CD4-positive, alpha-beta memory T cell (primary cell): ENCODE results near the gene CLDN20. TPM values are rescaled to one million over a fixed set of nuclear protein-coding genes. Genes with fewer than 3 reads are reported as not detected.
"Not testable (repeated sequence)": the region's sequence is repeated elsewhere in the genome, so short reads cannot be mapped to it uniquely, and the experiment has no call there.

Experiments
- CTCF ChIA-PET: fragments of 350-600 bp; sonication (Branson Sonifier 250); formaldehyde crosslinking; loops from one replicate; lab custom pipeline; 2021; ENCODE audit warnings: inconsistent platforms; ENCODE audit not compliant: partially characterized antibody; lab: Charles Lee
- POLR2A ChIA-PET: fragments of 350-600 bp; sonication (Branson Sonifier 250); formaldehyde crosslinking; loops from one replicate; lab custom pipeline; 2021; ENCODE audit not compliant: partially characterized antibody; lab: Charles Lee
- DNase-seq, 5 donors: peaks; one replicate each; pipeline versions ENCODE4 v3.0.0 to v3.0.0-alpha.2; 2020 to 2022; ENCODE audit warnings: mixed read lengths in 1 of 5
- H3K27ac ChIP-seq: one replicate; pipeline ENCODE4 v1.7.0; 2013; ENCODE audit warnings: low read depth, low read length
- H3K27me3 ChIP-seq: 2 replicates; pipeline ENCODE4 v1.7.0; 2013; ENCODE audit warnings: mild to moderate bottlenecking, low read length, moderate library complexity; ENCODE audit not compliant: insufficient read depth
- H3K36me3 ChIP-seq: 2 replicates; pipeline ENCODE4 v1.7.0; 2013; ENCODE audit warnings: mild to moderate bottlenecking, low read length, moderate library complexity; ENCODE audit not compliant: insufficient read depth
- H3K4me1 ChIP-seq: 2 replicates; pipeline ENCODE4 v1.7.0; 2013; ENCODE audit warnings: mild to moderate bottlenecking, low read length, moderate library complexity; ENCODE audit not compliant: insufficient read depth
- H3K4me3 ChIP-seq, 2 donors: one replicate each; pipeline ENCODE4 v1.7.0; 2013; ENCODE audit warnings: low read length in 2 of 2, mild to moderate bottlenecking in 1 of 2
- H3K9me3 ChIP-seq, 2 donors: one replicate each; pipeline ENCODE4 v1.7.0; 2013; ENCODE audit warnings: low read length in 2 of 2, control low read depth in 1 of 2; ENCODE audit not compliant: control insufficient read depth in 1 of 2
- H3K27ac Mint-ChIP-seq, 7 donors: one replicate each; pipeline ENCODE4 v1.8.0; 2020 to 2021; ENCODE audit warnings: mixed read lengths in 7 of 7, mild to moderate bottlenecking in 6 of 7, inconsistent platforms in 3 of 7, moderate library complexity in 3 of 7
- H3K27me3 Mint-ChIP-seq, 2 donors: one replicate each; pipeline ENCODE4 v1.8.0; 2020 to 2021; ENCODE audit warnings: mixed read lengths in 2 of 2
- H3K36me3 Mint-ChIP-seq, 2 donors: one replicate each; pipeline ENCODE4 v1.8.0; 2020 to 2021; ENCODE audit warnings: mixed read lengths in 2 of 2, inconsistent platforms in 1 of 2, mild to moderate bottlenecking in 1 of 2
- H3K4me1 Mint-ChIP-seq, 4 donors: one replicate each; pipeline ENCODE4 v1.8.0; 2020 to 2021; ENCODE audit warnings: mixed read lengths in 4 of 4, mild to moderate bottlenecking in 1 of 4
- H3K4me3 Mint-ChIP-seq, 8 donors: one replicate each; pipeline ENCODE4 v1.8.0; 2020 to 2021; ENCODE audit warnings: mixed read lengths in 8 of 8, mild to moderate bottlenecking in 7 of 8, moderate library complexity in 6 of 8, inconsistent platforms in 3 of 8
- H3K9me3 Mint-ChIP-seq, 8 donors: one replicate each; pipeline ENCODE4 v1.8.0; 2020 to 2021; ENCODE audit warnings: mixed read lengths in 8 of 8, mild to moderate bottlenecking in 5 of 8, inconsistent platforms in 3 of 8, moderate library complexity in 1 of 8
- intact Hi-C: fragments of 100-400 bp; cut with micrococcal nuclease; formaldehyde crosslinking; loops from one replicate; pipeline ENCODE4 v1.15.1; 2023
- polyA plus RNA-seq, 2 donors: library from polyadenylated mRNA; unstranded; fragments of 300-500 nt; fragmentation: Illumina TruSeq; gene quantifications; one replicate each; pipeline ENCODE4 v1.2.3, GENCODE V29; 2021
- total RNA-seq, 2 experiments: library from RNA; stranded (reverse); gene quantifications; one replicate each; pipeline ENCODE4 v1.2.3, GENCODE V29; 2021

The CLDN20 gene
- total and polyA plus RNA-seq, 4 experiments from 2014 or later, result not detected

DNA sequence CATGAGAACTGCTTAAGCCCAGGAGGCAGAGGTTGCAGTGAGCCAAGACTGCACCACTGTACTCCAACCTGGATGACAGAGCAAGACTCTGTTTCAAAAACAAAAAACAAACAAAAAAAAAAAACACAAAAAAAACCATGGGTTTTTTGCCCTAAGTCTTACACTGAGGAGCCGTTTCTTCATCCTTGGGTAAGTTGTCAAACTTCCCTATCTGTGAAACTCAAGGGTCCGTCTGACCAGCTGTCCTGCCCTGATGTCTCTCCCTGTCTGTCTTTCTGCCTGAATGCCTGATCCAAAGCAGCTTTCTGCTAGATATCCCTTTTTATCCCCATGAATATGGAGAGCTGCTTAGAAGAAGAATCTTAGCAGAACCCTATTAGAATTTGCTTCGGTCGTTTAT, 41.3 kb upstream of the CLDN20 start:
- peaks cover 13% of the 10 kb centered on the region for H3K4me1 ChIP-seq
- peaks cover 2 to 5% of the 10 kb centered on the region in 2 donors for H3K27me3 Mint-ChIP-seq

DNA sequence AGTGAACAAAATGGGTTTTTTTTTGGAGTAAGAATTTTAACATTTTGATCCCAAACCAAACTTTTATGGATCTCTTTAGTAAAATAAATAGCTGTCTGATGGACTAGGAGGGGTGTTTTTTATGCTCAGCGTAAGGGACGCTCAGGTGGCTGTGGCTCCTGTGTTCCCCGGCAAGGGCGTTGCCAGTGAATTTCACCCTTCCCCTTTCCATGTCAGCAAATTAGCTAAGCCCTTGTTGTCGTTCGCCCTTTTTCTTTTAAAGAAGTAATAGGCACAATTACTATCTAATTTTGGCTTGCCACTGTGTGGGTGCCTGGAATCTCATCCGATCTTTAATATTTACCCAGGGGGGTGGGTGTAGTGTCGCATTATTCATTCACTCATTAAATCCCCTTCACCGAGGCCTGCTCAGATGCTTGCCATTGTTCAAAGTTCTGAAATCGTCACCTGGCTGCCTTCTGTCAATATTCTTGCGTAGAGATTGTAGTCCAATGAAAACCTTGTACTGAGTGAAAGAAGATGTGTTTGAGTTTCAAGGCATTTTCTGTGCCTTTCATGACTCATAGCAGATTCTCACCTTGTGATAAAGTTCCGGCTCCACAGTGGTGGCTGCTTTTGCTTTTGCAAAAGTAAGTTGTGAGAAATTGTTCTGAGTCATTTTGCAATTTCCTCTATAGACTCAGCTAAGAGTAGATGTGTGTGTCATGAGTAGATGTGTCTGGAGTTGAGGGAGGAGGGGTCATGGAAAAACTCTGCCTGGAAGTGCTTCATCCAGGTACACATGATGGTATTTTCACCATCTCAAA, 40.0 kb upstream of the CLDN20 start:
- Mint-ChIP-seq H3K36me3 (no peaks in the 10 kb centered on the region), H3K9me3 (no peaks in the 10 kb centered on the region), H3K27me3 (peaks cover 2 to 5% of the 10 kb centered on the region in 2 donors), H3K4me1 (peaks cover 9 to 11% (median 10%) of the 10 kb centered on the region in 4 donors), H3K27ac (peak overlapping the region; percentile 35 to 77 (median 59)), H3K4me3 (peak overlapping the region in 6 of 8 donors; percentile 5 to 62 (median 30))
- Histone ChIP-seq H3K27me3 (no peaks in the 10 kb centered on the region), H3K4me3 (no peak overlapping the region), H3K4me1 (peaks cover 13% of the 10 kb centered on the region), H3K27ac (no peak overlapping the region), H3K36me3 (no peaks in the 10 kb centered on the region), H3K9me3 (no peaks in the 10 kb centered on the region)
- ChIA-PET CTCF (interaction anchor here (1.3 to 1.7 kb wide), 3 partner anchors 22 to 47 kb away, joined by 3 to 4 read pairs (median 4); no protein-coding TSS in a partner anchor), POLR2A (no interaction called here)
- intact Hi-C loops, result no loop called here
- DNase-seq, result peak in 4 of 5 donors; percentile 4 to 56 (median 16)

More for the DNA sequence above, 41.3 kb upstream of the CLDN20 start:
- Mint-ChIP-seq H3K36me3 (no peaks in the 10 kb centered on the region), H3K4me3 (no peak overlapping the region), H3K4me1 (peaks cover 9 to 11% (median 10%) of the 10 kb centered on the region in 4 donors), H3K27ac (no peak overlapping the region), H3K9me3 (no peaks in the 10 kb centered on the region)
- Histone ChIP-seq H3K27me3 (no peaks in the 10 kb centered on the region), H3K9me3 (no peaks in the 10 kb centered on the region), H3K27ac (no peak overlapping the region), H3K4me3 (no peak overlapping the region), H3K36me3 (no peaks in the 10 kb centered on the region)
- DNase-seq, result no peak
- intact Hi-C loops, result no loop called here
- CTCF ChIA-PET, result no interaction called here
- POLR2A ChIA-PET, result no interaction called here

DNA sequence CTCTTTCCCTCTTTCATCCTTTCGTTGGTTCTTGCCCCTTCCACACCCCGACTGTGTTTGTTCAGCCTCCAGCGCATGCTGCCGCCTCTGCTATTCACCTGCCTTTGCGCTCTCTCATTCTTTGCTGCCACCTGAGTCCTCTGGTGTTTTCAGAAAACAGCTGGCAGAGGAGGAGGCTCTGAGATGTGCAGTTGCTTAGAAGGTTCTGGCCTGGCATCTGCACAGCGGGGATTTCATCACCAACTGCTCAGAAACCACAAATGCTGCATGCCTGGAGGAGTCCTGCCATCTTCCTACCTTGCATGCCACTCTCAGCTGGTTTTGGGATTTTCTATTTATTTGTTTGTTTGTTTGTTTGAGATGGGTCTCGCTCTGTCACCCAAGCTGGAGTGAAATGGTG, 39.2 kb upstream of the CLDN20 start:
- CTCF ChIA-PET, result interaction anchor here (1.3 to 1.7 kb wide), 3 partner anchors 21 to 47 kb away, joined by 3 to 4 read pairs (median 4); no protein-coding TSS in a partner anchor
- peak overlapping the region in 5 of 7 donors; percentile 3 to 68 (median 27) for H3K27ac Mint-ChIP-seq
- POLR2A ChIA-PET, result no interaction called here

DNA sequence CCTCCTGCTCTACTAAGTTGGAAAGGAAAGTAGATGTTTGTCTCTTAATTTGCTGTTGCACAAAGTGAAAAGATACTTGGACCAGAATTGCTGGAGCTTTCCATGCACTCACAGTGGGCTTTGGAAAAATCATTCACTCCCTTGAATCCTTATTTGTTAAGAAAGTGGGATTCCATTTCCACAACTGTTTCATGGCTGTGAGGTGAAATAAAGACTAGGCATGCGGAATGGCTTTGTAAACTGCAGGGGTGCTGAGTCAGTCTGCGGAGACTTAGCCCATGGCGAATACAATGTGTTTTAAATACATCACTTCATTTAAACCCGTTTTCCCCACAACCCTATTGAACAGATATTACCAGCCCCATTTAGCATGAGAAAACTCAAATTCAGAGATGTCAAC, 36.8 kb upstream of the CLDN20 start:
- Mint-ChIP-seq H3K9me3 (peaks cover 0 to 7% (median 0%) of the 10 kb centered on the region in 8 donors), H3K4me3 (no peak overlapping the region), H3K27me3 (peaks cover 0 to 5% of the 10 kb centered on the region in 2 donors), H3K4me1 (peaks cover 9 to 11% (median 10%) of the 10 kb centered on the region in 4 donors), H3K27ac (no peak overlapping the region), H3K36me3 (no peaks in the 10 kb centered on the region)
- no peaks in the 10 kb centered on the region for H3K9me3 ChIP-seq
- no peaks in the 10 kb centered on the region for H3K27me3 ChIP-seq
- CTCF ChIA-PET, result no interaction called here
- no peaks in the 10 kb centered on the region for H3K36me3 ChIP-seq
- intact Hi-C loops, result no loop called here
- peaks cover 13% of the 10 kb centered on the region for H3K4me1 ChIP-seq
- no peak overlapping the region for H3K27ac ChIP-seq
- POLR2A ChIA-PET, result no interaction called here
- H3K4me3 ChIP-seq, result no peak overlapping the region
- no peak for DNase-seq

More for the DNA sequence above, 39.2 kb upstream of the CLDN20 start:
- Histone ChIP-seq H3K36me3 (no peaks in the 10 kb centered on the region), H3K27ac (no peak overlapping the region), H3K9me3 (no peaks in the 10 kb centered on the region), H3K4me1 (peaks cover 13% of the 10 kb centered on the region), H3K27me3 (no peaks in the 10 kb centered on the region), H3K4me3 (no peak overlapping the region)
- Mint-ChIP-seq H3K9me3 (peaks cover 0 to 2% (median 0%) of the 10 kb centered on the region in 8 donors), H3K27me3 (peaks cover under 1 to 5% of the 10 kb centered on the region in 2 donors), H3K36me3 (no peaks in the 10 kb centered on the region), H3K4me3 (peak overlapping the region in 2 of 8 donors; percentile 5), H3K4me1 (peaks cover 9 to 11% (median 10%) of the 10 kb centered on the region in 4 donors)
- no peak for DNase-seq
- intact Hi-C loops, result no loop called here

DNA sequence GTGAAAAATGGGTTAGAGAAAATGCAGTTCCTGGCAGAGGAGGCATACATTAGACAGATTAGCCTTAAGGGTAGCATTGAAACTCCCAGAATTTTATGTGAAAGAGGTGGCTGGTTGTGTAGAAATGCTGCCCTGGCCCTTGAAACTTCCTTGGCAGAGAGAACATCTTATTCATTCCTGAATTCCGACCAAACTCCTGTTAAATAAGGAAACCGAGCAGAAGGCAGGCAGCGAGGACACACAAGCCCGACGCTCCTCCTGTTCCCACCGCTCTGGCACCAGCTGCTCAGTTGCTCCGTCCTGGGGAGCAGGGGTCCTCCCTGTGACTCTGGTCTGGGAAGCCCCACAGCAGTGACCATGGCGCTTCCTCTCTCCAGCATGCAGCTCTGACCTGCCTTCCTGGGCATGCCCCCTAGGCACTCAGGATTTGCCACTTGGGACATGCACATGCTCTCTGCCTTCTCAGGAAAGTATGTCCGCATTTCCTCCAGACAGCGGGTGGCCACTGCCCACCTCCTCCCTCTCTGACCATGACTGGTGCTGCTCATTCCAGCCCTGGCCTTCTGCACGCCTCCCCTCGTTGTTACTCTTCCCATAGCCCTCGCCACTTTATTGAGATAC, 35.2 kb upstream of the CLDN20 start:
- Mint-ChIP-seq H3K4me1 (peaks cover 9 to 11% (median 10%) of the 10 kb centered on the region in 4 donors), H3K27ac (no peak overlapping the region), H3K27me3 (peaks cover 0 to 5% of the 10 kb centered on the region in 2 donors), H3K4me3 (peak overlapping the region in 1 of 8 donors; percentile 5), H3K9me3 (peaks cover 0 to 7% (median 0%) of the 10 kb centered on the region in 8 donors), H3K36me3 (no peaks in the 10 kb centered on the region)
- Histone ChIP-seq H3K4me3 (no peak overlapping the region), H3K4me1 (peaks cover 11% of the 10 kb centered on the region), H3K36me3 (no peaks in the 10 kb centered on the region), H3K9me3 (no peaks in the 10 kb centered on the region), H3K27ac (no peak overlapping the region), H3K27me3 (no peaks in the 10 kb centered on the region)
- no peak for DNase-seq
- ChIA-PET CTCF (no interaction called here), POLR2A (no interaction called here)
- intact Hi-C loops, result no loop called here

DNA sequence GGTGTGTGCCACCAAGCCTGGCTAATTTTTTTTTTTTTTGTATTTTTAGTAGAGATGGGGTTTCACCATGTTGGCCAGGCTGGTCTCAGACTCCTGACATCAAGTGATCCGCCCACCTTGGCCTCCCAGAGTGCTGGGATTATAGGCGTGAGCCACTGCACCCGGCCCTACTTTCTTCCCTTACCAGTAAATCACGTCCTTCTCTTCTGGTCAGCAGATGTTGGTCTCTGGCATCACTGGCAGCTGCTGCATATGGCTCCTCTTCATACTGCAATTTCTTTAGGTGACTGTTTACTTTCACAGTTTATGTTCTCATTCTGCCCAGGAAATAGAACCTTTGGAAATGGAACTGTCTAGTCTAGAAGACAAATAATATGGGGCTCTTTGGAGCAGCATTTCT, 32.8 kb upstream of the CLDN20 start:
- POLR2A ChIA-PET, DNase-seq, H3K27me3 Mint-ChIP-seq, H3K27ac Mint-ChIP-seq, H3K4me1 Mint-ChIP-seq, H3K27me3 ChIP-seq, intact Hi-C loops, H3K36me3 ChIP-seq, H3K27ac ChIP-seq, H3K4me3 ChIP-seq, H3K36me3 Mint-ChIP-seq, H3K9me3 ChIP-seq, CTCF ChIA-PET, H3K4me3 Mint-ChIP-seq, H3K4me1 ChIP-seq, H3K9me3 Mint-ChIP-seq: not testable (repeated sequence)

DNA sequence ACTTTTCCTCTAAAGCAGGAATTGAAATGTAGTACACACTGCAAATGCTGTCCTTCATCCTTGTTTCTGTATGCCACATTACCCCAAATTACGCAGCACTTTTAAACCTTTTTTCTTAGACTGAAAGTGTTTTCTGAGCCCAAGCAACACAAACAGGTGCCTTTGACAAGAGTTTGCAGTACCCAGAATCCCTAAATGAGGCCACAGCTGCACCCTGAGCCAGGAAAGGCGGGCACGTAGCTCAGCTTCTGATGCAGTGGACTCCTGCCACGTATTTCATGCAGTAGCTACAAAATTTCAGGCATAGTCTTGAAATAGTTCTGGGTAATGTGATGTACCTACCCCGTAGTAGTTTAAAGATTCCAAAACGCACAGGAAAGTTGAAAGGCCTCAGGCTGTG, 31.0 kb upstream of the CLDN20 start:
- POLR2A ChIA-PET, result no interaction called here
- DNase-seq, result no peak

More for the DNA sequence above, 31.0 kb upstream of the CLDN20 start:
- H3K9me3 Mint-ChIP-seq, result peaks cover 0 to 8% (median under 1%) of the 10 kb centered on the region in 8 donors
- no peaks in the 10 kb centered on the region for H3K4me1 ChIP-seq
- no peaks in the 10 kb centered on the region for H3K27me3 ChIP-seq
- no peaks in the 10 kb centered on the region for H3K9me3 ChIP-seq
- no peak overlapping the region for H3K4me3 Mint-ChIP-seq
- no peak overlapping the region for H3K27ac Mint-ChIP-seq
- H3K4me1 Mint-ChIP-seq, result no peaks in the 10 kb centered on the region
- CTCF ChIA-PET, result interaction anchor here (0.9 kb wide), 1 partner anchor 44 kb away, joined by 3 read pairs; no protein-coding TSS in a partner anchor
- H3K36me3 ChIP-seq, result no peaks in the 10 kb centered on the region
- no peak overlapping the region for H3K27ac ChIP-seq
- H3K27me3 Mint-ChIP-seq, result peaks cover 0 to under 1% of the 10 kb centered on the region in 2 donors
- H3K36me3 Mint-ChIP-seq, result peaks cover 0 to 1% of the 10 kb centered on the region in 2 donors
- intact Hi-C loops, result no loop called here
- H3K4me3 ChIP-seq, result no peak overlapping the region
